A549 treated with AZD2906 at 1 μM for 4 hours (cell line): ENCODE data around the gene ARID5B. TPM values are rescaled to one million over a fixed set of nuclear protein-coding genes. Genes with fewer than 3 reads are reported as not detected.

Source experiments
- total RNA-seq: library from RNA; stranded (reverse); fragments of 200-300 nt; extraction: Qiagen RNA extraction; gene quantifications from 5 replicates; pipeline ENCODE4 v1.2.3, GENCODE V29; 2022

Gene ARID5B
- 1.5 to 2.3 TPM (median 1.9 TPM) in 5 replicates for total RNA-seq

GRCh38 chr10:61900829-61901792, at the start of gene ARID5B:
Gene ARID5B, plus strand, starts transcription at chr10:61901699. Its CDS starts 11 bp downstream, at chr10:61901710.

Other genes starting within 250 kb of the ARID5B start
- gene CABCOCO1, start 238.8 kb upstream of the ARID5B start, total RNA-seq, result 0.16 to 0.50 TPM (median 0.41 TPM) in 5 replicates